SK-N-SH treated with all-trans-retinoic acid at 6 μM for 48 hours (cell line): ENCODE results near the gene MATR3.

Experiments
- CSDC2 ChIP-seq: fragments of 250-450 bp; sonication (Bioruptor Pico); IDR thresholded peaks from 2 replicates; pipeline ENCODE4 v1.5.0; 2020; ENCODE audit warnings: mild to moderate bottlenecking, moderate library complexity
- GLIS3 ChIP-seq: fragments of 250-450 bp; sonication (Bioruptor Pico); IDR thresholded peaks from 2 replicates; pipeline ENCODE4 v1.5.0; 2020; ENCODE audit warnings: mild to moderate bottlenecking, moderate library complexity
- ISL1 ChIP-seq: fragments of 250-450 bp; sonication (Bioruptor Pico); IDR thresholded peaks from 2 replicates; pipeline ENCODE4 v2.1.2; 2022; ENCODE audit warnings: mild to moderate bottlenecking, moderate library complexity
- PPARA ChIP-seq: fragments of 250-450 bp; sonication (Bioruptor Pico); IDR thresholded peaks from 2 replicates; pipeline ENCODE4 v1.5.0; 2020; ENCODE audit warnings: mild to moderate bottlenecking, borderline replicate concordance
- RARB ChIP-seq: fragments of 250-450 bp; sonication (Bioruptor Pico); IDR thresholded peaks from 2 replicates; pipeline ENCODE4 v1.8.0; 2021; ENCODE audit warnings: mild to moderate bottlenecking, moderate library complexity
- TOX ChIP-seq: fragments of 250-450 bp; sonication (Bioruptor Pico); IDR thresholded peaks from 2 replicates; pipeline ENCODE4 v1.8.0; 2021; ENCODE audit warnings: mild to moderate bottlenecking, moderate library complexity, borderline replicate concordance
- ZC3H10 ChIP-seq: fragments of 250-450 bp; sonication (Bioruptor Pico); IDR thresholded peaks from 2 replicates; pipeline ENCODE4 v1.5.1; 2021; ENCODE audit warnings: mild to moderate bottlenecking, moderate library complexity
- ZFP3 ChIP-seq: fragments of 250-450 bp; sonication (Bioruptor Pico); IDR thresholded peaks from 2 replicates; pipeline ENCODE4 v1.5.0; 2020; ENCODE audit warnings: mild to moderate bottlenecking, moderate library complexity
- ZFP30 ChIP-seq: fragments of 450-650 bp; formaldehyde crosslinking; IDR thresholded peaks from 2 replicates; pipeline ENCODE4 v1.5.0; 2022; ENCODE audit warnings: mild to moderate bottlenecking, moderate library complexity
- ZNF8 ChIP-seq: fragments of 450-650 bp; formaldehyde crosslinking; IDR thresholded peaks from 2 replicates; pipeline ENCODE4 v1.5.0; 2020; ENCODE audit warnings: mild to moderate bottlenecking, moderate library complexity
- TF ChIP-seq, protein P1 (sequence below): fragments of 250-450 bp; sonication (Bioruptor Pico); IDR thresholded peaks from 2 replicates; pipeline ENCODE4 v1.5.1; 2021; ENCODE audit warnings: mild to moderate bottlenecking, moderate library complexity
- TF ChIP-seq, protein P2 (sequence below): fragments of 250-450 bp; sonication (Bioruptor Pico); IDR thresholded peaks from 2 replicates; pipeline ENCODE4 v1.8.0; 2020; ENCODE audit warnings: mild to moderate bottlenecking, moderate library complexity, borderline replicate concordance
- TF ChIP-seq, protein P3 (sequence below): fragments of 250-450 bp; sonication (Bioruptor Pico); IDR thresholded peaks from 2 replicates; pipeline ENCODE4 v1.8.0; 2021; ENCODE audit warnings: low read depth, mild to moderate bottlenecking, moderate library complexity, borderline replicate concordance

DNA sequence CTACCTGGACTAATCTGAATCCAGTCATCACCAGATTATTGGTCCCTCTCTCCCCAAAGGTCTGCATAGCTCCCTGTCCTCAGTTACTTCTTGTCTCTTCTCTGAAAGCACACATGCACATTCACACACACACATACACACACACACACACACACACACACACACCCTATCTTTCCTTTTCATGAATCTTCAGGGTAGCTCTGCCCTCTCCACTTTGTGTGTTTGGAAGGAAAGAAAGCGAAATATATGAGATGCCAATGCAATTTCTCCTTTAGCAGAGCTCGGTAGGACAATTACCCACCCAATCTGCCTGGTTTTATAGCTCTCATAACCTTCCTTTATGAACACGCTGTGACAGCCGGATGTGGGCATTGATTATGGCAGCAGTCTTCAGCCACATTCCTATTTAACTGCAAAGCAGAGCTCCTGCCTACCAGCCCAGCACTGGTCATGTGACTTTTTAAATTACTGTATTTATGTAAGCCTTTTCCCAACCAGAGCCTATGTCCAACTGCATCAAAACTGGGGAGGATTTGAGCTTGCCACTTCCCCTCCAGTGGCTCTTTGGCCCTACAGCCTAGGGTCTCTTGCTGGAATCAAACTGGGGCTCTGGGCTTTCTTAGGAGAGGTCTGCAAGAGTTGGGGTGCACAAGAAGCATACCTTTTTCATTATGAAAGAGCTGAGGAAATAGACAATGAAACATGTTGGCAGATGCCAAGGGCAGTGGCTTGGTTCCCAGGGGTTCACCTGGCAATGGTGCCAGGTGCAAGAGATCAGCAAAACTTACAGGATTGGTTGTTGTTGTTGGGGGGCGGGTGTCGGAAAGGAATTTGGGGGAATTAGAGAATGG is 20.8 kb upstream of the MATR3 start:
- TF ChIP-seq GLIS3 (CRISPR knock-in tag) (no peak), ZC3H10 (CRISPR knock-in tag) (no peak), ZFP3 (CRISPR knock-in tag) (no peak), ZNF8 (CRISPR knock-in tag) (no peak), ZFP30 (CRISPR knock-in tag) (no peak), RARB (CRISPR knock-in tag) (no peak), TOX (CRISPR knock-in tag) (no peak), CSDC2 (CRISPR knock-in tag) (no peak), PPARA (no peak), ISL1 (CRISPR knock-in tag) (no peak)
- TF ChIP-seq, protein P1, sequence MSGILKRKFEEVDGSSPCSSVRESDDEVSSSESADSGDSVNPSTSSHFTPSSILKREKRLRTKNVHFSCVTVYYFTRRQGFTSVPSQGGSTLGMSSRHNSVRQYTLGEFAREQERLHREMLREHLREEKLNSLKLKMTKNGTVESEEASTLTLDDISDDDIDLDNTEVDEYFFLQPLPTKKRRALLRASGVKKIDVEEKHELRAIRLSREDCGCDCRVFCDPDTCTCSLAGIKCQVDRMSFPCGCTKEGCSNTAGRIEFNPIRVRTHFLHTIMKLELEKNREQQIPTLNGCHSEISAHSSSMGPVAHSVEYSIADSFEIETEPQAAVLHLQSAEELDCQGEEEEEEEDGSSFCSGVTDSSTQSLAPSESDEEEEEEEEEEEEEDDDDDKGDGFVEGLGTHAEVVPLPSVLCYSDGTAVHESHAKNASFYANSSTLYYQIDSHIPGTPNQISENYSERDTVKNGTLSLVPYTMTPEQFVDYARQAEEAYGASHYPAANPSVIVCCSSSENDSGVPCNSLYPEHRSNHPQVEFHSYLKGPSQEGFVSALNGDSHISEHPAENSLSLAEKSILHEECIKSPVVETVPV: no peak
- TF ChIP-seq, protein P2, sequence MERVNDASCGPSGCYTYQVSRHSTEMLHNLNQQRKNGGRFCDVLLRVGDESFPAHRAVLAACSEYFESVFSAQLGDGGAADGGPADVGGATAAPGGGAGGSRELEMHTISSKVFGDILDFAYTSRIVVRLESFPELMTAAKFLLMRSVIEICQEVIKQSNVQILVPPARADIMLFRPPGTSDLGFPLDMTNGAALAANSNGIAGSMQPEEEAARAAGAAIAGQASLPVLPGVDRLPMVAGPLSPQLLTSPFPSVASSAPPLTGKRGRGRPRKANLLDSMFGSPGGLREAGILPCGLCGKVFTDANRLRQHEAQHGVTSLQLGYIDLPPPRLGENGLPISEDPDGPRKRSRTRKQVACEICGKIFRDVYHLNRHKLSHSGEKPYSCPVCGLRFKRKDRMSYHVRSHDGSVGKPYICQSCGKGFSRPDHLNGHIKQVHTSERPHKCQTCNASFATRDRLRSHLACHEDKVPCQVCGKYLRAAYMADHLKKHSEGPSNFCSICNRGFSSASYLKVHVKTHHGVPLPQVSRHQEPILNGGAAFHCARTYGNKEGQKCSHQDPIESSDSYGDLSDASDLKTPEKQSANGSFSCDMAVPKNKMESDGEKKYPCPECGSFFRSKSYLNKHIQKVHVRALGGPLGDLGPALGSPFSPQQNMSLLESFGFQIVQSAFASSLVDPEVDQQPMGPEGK (CRISPR knock-in tag): no peak
- TF ChIP-seq, protein P3, sequence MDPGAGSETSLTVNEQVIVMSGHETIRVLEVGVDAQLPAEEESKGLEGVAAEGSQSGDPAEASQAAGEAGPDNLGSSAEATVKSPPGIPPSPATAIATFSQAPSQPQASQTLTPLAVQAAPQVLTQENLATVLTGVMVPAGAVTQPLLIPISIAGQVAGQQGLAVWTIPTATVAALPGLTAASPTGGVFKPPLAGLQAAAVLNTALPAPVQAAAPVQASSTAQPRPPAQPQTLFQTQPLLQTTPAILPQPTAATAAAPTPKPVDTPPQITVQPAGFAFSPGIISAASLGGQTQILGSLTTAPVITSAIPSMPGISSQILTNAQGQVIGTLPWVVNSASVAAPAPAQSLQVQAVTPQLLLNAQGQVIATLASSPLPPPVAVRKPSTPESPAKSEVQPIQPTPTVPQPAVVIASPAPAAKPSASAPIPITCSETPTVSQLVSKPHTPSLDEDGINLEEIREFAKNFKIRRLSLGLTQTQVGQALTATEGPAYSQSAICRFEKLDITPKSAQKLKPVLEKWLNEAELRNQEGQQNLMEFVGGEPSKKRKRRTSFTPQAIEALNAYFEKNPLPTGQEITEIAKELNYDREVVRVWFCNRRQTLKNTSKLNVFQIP (CRISPR knock-in tag): no peak
